NCI-H128 (cell line): Measurements from ENCODE around the gene ALDH5A1.

ENCODE experiments used
- DNase-seq: peaks from one replicate; lab custom pipeline; 2025; ENCODE audit not compliant: unreplicated experiment; lab: John Stamatoyannopoulos, UW

Gene ALDH5A1

GRCh38 chr6:24522228-24523176, 27.7 kb downstream of the ALDH5A1 start:
- peak; percentile 65 for DNase-seq

- no peak for DNase-seq
These were observed 29.6 kb downstream of the ALDH5A1 start for GRCh38 chr6:24524329-24524728.

GRCh38 chr6:24524805-24525204, 30.0 kb downstream of the ALDH5A1 start:
- peak; percentile 49 for DNase-seq

- no peak for DNase-seq
These were observed 35.2 kb downstream of the ALDH5A1 start for GRCh38 chr6:24529985-24530384.

GRCh38 chr6:24534329-24534728, 39.6 kb downstream of the ALDH5A1 start:
- DNase-seq = no peak

- DNase-seq = no peak
These were observed 40.4 kb downstream of the ALDH5A1 start for GRCh38 chr6:24535210-24535609.

- DNase-seq = no peak
These were observed 41.7 kb downstream of the ALDH5A1 start for GRCh38 chr6:24536466-24536865.

GRCh38 chr6:24537082-24537699, 42.4 kb downstream of the ALDH5A1 start:
- DNase-seq = no peak

GRCh38 chr6:24537771-24538385, 43.1 kb downstream of the ALDH5A1 start:
- no peak for DNase-seq

GRCh38 chr6:24539416-24539815, 44.6 kb downstream of the ALDH5A1 start:
- no peak for DNase-seq

GRCh38 chr6:24540197-24540596, 45.4 kb downstream of the ALDH5A1 start:
- no peak for DNase-seq

GRCh38 chr6:24543683-24544082, 48.9 kb downstream of the ALDH5A1 start:
- DNase-seq = no peak

GRCh38 chr6:24545183-24545582, 50.4 kb downstream of the ALDH5A1 start:
- no peak for DNase-seq

- no peak for DNase-seq
These were observed 50.9 kb downstream of the ALDH5A1 start for GRCh38 chr6:24545691-24546090.

GRCh38 chr6:24546439-24546838, 51.7 kb downstream of the ALDH5A1 start:
- no peak for DNase-seq

GRCh38 chr6:24547243-24547642, 52.5 kb downstream of the ALDH5A1 start:
- no peak for DNase-seq

- no peak for DNase-seq
These were observed 54.4 kb downstream of the ALDH5A1 start for GRCh38 chr6:24549158-24549557.

GRCh38 chr6:24549674-24550353, 55.0 kb downstream of the ALDH5A1 start:
- DNase-seq = no peak

- DNase-seq = no peak
These were observed 56.4 kb downstream of the ALDH5A1 start for GRCh38 chr6:24551139-24551538.

GRCh38 chr6:24554474-24554873, 59.7 kb downstream of the ALDH5A1 start:
- DNase-seq = no peak

GRCh38 chr6:24558516-24558915, 63.7 kb downstream of the ALDH5A1 start:
- no peak for DNase-seq
